Astrocyte (in vitro differentiated cells and primary cell): ENCODE measurements around the gene TCEANC. TPM values are rescaled to one million over a fixed set of nuclear protein-coding genes. Genes with fewer than 3 reads are reported as not detected.

ENCODE experiments used
- DNase-seq: peaks from one replicate; pipeline ENCODE4 v3.0.0-alpha.2; 2010; ENCODE audit warnings: low read depth
- FAIRE-seq: peaks from 2 replicates; lab custom pipeline; 2011; peaks lifted over from hg19 to GRCh38; lab: Jason Lieb, UNC
- H2AFZ ChIP-seq: 2 replicates; pipeline ENCODE4 v1.6.0; 2012; ENCODE audit warnings: low read depth, low read length, inconsistent platforms
- H3K27ac ChIP-seq: 2 replicates; pipeline ENCODE4 v1.5.1; 2011; ENCODE audit warnings: low read depth, low read length, inconsistent platforms
- H3K27me3 ChIP-seq: 2 replicates; pipeline ENCODE4 v1.6.0; 2011; ENCODE audit warnings: low read length, inconsistent platforms; ENCODE audit not compliant: insufficient read depth
- H3K36me3 ChIP-seq: 2 replicates; pipeline ENCODE4 v1.5.1; 2011; ENCODE audit warnings: low read length, inconsistent platforms; ENCODE audit not compliant: insufficient read depth
- H3K4me1 ChIP-seq: 2 replicates; pipeline ENCODE4 v1.5.1; 2011; ENCODE audit warnings: low read length, inconsistent platforms; ENCODE audit not compliant: insufficient read depth
- H3K4me2 ChIP-seq: 2 replicates; pipeline ENCODE4 v1.6.0; 2012; ENCODE audit warnings: low read length, inconsistent platforms
- H3K4me3 ChIP-seq: 2 replicates; pipeline ENCODE4 v1.5.1; 2011; ENCODE audit warnings: low read depth, mild to moderate bottlenecking, low read length, inconsistent platforms; ENCODE audit not compliant: insufficient read depth
- H3K79me2 ChIP-seq: 2 replicates; pipeline ENCODE4 v1.6.0; 2012; ENCODE audit warnings: mild to moderate bottlenecking, low read length, inconsistent platforms; ENCODE audit not compliant: insufficient read depth
- H3K9ac ChIP-seq: 2 replicates; pipeline ENCODE4 v1.6.0; 2012; ENCODE audit warnings: mild to moderate bottlenecking, low read length, inconsistent platforms
- H3K9me3 ChIP-seq: 2 replicates; pipeline ENCODE4 v1.5.1; 2012; ENCODE audit warnings: low read depth, mild to moderate bottlenecking, low read length, inconsistent platforms; ENCODE audit not compliant: insufficient read depth
- H4K20me1 ChIP-seq: 2 replicates; pipeline ENCODE4 v1.6.0; 2012; ENCODE audit warnings: low read length, inconsistent platforms; ENCODE audit not compliant: insufficient read depth
- H3K27ac Mint-ChIP-seq: one replicate; pipeline ENCODE4 v1.8.0; 2021; ENCODE audit warnings: mild to moderate bottlenecking, mixed read lengths; ENCODE audit not compliant: unreplicated experiment
- H3K27me3 Mint-ChIP-seq: one replicate; pipeline ENCODE4 v1.8.0; 2021; ENCODE audit warnings: low read depth, mixed read lengths; ENCODE audit not compliant: unreplicated experiment
- H3K36me3 Mint-ChIP-seq: one replicate; pipeline ENCODE4 v1.8.0; 2021; ENCODE audit warnings: low read depth, mixed read lengths; ENCODE audit not compliant: unreplicated experiment
- H3K4me1 Mint-ChIP-seq: one replicate; pipeline ENCODE4 v1.8.0; 2021; ENCODE audit warnings: low read depth, mixed read lengths; ENCODE audit not compliant: unreplicated experiment
- H3K4me3 Mint-ChIP-seq: one replicate; pipeline ENCODE4 v1.8.0; 2021; ENCODE audit warnings: mild to moderate bottlenecking, moderate library complexity, mixed read lengths; ENCODE audit not compliant: unreplicated experiment
- H3K9me3 Mint-ChIP-seq: one replicate; pipeline ENCODE4 v1.8.0; 2021; ENCODE audit warnings: mild to moderate bottlenecking, mixed read lengths; ENCODE audit not compliant: unreplicated experiment
- EZH2 ChIP-seq: IDR thresholded peaks from 2 replicates; pipeline ENCODE4 v1.6.1; 2012; ENCODE audit warnings: mild to moderate bottlenecking, low read length, inconsistent platforms; ENCODE audit not compliant: insufficient read depth
- total RNA-seq: library from RNA; stranded (reverse); gene quantifications from 2 replicates; pipeline ENCODE4 v1.2.1, GENCODE V29; 2021
- TF ChIP-seq, protein P1 (sequence below): IDR thresholded peaks from 2 replicates; pipeline ENCODE4 v1.5.1; 2011; ENCODE audit warnings: low read depth, mild to moderate bottlenecking, inconsistent platforms, low read length, moderate library complexity; ENCODE audit not compliant: insufficient read depth

The TCEANC gene
- total RNA-seq, 1 donor from 2014 or later: 1.0 TPM

DNA sequence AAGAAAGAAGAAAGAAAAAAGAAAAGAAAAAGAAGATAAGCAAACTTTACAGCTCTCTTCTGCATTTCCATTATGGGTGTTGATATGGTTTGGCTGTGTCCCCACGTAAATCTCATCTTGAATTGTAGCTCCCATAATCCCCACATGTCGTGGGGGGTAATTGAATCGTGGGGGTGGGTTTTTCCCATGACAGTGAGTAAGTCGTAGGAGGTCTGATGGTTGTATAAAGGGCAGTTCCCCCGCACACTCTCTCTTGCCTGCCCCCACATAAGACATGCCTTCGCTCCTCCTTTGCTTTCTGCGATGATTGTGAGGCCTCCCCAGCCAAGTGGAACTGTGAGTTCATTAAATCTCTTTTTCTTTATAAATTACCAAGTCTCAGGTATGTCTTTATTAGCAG lies 28.7 kb downstream of the TCEANC start:
- Histone ChIP-seq H3K27ac (no peak overlapping the region), H2AFZ (no peak overlapping the region), H3K4me1 (no peaks in the 10 kb centered on the region), H3K36me3 (no peaks in the 10 kb centered on the region), H3K79me2 (no peaks in the 10 kb centered on the region), H3K9me3 (no peaks in the 10 kb centered on the region), H4K20me1 (no peaks in the 10 kb centered on the region), H3K4me2 (no peak overlapping the region), H3K27me3 (no peaks in the 10 kb centered on the region), H3K9ac (no peak overlapping the region), H3K4me3 (no peak overlapping the region)
- H3K27me3 Mint-ChIP-seq: no peaks in the 10 kb centered on the region
- TF ChIP-seq EZH2: no peak
- TF ChIP-seq, protein P1, sequence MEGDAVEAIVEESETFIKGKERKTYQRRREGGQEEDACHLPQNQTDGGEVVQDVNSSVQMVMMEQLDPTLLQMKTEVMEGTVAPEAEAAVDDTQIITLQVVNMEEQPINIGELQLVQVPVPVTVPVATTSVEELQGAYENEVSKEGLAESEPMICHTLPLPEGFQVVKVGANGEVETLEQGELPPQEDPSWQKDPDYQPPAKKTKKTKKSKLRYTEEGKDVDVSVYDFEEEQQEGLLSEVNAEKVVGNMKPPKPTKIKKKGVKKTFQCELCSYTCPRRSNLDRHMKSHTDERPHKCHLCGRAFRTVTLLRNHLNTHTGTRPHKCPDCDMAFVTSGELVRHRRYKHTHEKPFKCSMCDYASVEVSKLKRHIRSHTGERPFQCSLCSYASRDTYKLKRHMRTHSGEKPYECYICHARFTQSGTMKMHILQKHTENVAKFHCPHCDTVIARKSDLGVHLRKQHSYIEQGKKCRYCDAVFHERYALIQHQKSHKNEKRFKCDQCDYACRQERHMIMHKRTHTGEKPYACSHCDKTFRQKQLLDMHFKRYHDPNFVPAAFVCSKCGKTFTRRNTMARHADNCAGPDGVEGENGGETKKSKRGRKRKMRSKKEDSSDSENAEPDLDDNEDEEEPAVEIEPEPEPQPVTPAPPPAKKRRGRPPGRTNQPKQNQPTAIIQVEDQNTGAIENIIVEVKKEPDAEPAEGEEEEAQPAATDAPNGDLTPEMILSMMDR: no peak
- peaks cover 8% of the 10 kb centered on the region for H3K4me1 Mint-ChIP-seq
- H3K27ac Mint-ChIP-seq: no peak overlapping the region
- no peaks in the 10 kb centered on the region for H3K36me3 Mint-ChIP-seq
- H3K4me3 Mint-ChIP-seq: no peak overlapping the region
- DNase-seq (no peak), FAIRE-seq (no peak)
- no peaks in the 10 kb centered on the region for H3K9me3 Mint-ChIP-seq

DNA sequence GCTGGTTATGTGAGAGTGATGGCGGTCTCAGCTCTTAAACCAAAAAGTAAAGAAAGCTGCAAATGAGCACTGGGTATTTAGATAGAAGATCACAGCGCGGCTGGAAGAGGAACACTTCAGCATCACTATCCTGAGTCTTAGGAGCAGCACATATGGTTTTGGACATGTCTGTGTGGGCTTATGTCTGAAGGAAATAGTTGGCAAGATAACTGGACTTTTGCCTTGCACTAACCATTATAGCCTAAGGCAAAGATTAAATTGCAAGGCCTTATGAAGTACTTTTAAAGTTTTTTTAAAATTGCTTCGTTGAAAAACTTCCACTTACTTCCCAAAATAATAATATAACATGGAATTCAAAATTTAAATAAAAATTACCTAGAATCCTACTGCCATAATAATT lies 31.4 kb downstream of the TCEANC start:
- Mint-ChIP-seq H3K27ac (no peak overlapping the region), H3K36me3 (no peaks in the 10 kb centered on the region), H3K4me1 (peaks cover 9% of the 10 kb centered on the region), H3K9me3 (no peaks in the 10 kb centered on the region), H3K27me3 (no peaks in the 10 kb centered on the region), H3K4me3 (no peak overlapping the region)
- Histone ChIP-seq H3K4me3 (no peak overlapping the region), H3K9ac (no peak overlapping the region), H4K20me1 (no peaks in the 10 kb centered on the region), H3K4me2 (no peak overlapping the region), H3K9me3 (no peaks in the 10 kb centered on the region), H3K27me3 (no peaks in the 10 kb centered on the region), H3K4me1 (no peaks in the 10 kb centered on the region), H3K27ac (no peak overlapping the region), H3K79me2 (peaks cover 4% of the 10 kb centered on the region), H3K36me3 (no peaks in the 10 kb centered on the region), H2AFZ (no peak overlapping the region)
- FAIRE-seq (peak; percentile 68), DNase-seq (no peak)
- TF ChIP-seq EZH2: no peak
- TF ChIP-seq, protein P1: no peak

DNA sequence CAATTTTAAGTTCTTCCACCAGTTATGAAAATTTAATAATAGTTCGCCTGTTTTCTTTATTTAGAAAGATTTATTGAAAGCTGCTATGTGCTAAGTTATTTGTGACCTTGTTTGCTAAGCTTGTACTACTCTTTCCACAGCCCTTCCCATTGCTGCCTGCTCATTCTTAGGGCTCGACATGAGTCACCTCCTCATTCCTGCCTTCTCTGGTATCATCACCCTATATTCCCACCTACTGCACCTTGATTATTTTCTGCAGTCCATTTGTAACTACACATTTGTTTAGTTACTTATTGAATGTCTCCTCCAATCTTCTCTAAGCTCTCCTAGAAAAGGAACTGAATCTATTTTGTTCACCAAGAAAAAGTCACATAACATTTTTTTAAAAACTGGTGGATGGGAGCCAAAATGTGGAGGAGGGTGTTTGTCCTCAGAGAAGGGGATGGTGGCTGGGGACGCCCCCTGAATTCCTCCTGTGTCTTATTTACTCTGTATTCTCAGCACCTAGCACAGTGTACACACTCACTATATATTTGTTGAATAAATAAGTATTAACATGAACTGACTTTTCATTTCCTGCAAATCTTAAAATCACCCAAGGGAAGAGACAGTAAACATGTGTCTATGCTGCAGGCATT lies 32.3 kb downstream of the TCEANC start:
- H2AFZ ChIP-seq: no peak overlapping the region
- Mint-ChIP-seq H3K4me1 (peaks cover 9% of the 10 kb centered on the region), H3K27ac (peak overlapping the region; percentile 27), H3K4me3 (no peak overlapping the region), H3K36me3 (no peaks in the 10 kb centered on the region), H3K9me3 (no peaks in the 10 kb centered on the region), H3K27me3 (no peaks in the 10 kb centered on the region)
- no peaks in the 10 kb centered on the region for H3K4me1 ChIP-seq
- no peak overlapping the region for H3K27ac ChIP-seq
- TF ChIP-seq EZH2: no peak
- TF ChIP-seq, protein P1: no peak
- peaks cover 12% of the 10 kb centered on the region for H3K79me2 ChIP-seq
- no peaks in the 10 kb centered on the region for H3K36me3 ChIP-seq
- no peak overlapping the region for H3K9ac ChIP-seq
- H3K4me2 ChIP-seq: no peak overlapping the region
- no peaks in the 10 kb centered on the region for H3K9me3 ChIP-seq
- no peak for FAIRE-seq
- peak; percentile 23 for DNase-seq
- no peaks in the 10 kb centered on the region for H3K27me3 ChIP-seq
- no peaks in the 10 kb centered on the region for H4K20me1 ChIP-seq
- H3K4me3 ChIP-seq: no peak overlapping the region
